MM.1S (cell line): ENCODE results near the gene RASGEF1C.

Experiments
- DNase-seq: peaks from one replicate; pipeline ENCODE4 v3.0.0-alpha.2; 2015
- H2AFZ ChIP-seq: fragments of 300-600 bp; sonication (generic); 2 replicates; pipeline ENCODE4 v1.6.0; 2016; ENCODE audit warnings: antibody characterized with exemption, low read length
- H3F3A ChIP-seq: fragments of 300-600 bp; sonication (generic); 2 replicates; pipeline ENCODE4 v1.6.1; 2016; ENCODE audit warnings: mild to moderate bottlenecking, antibody characterized with exemption, low read length, moderate library complexity, mixed read lengths; ENCODE audit not compliant: insufficient read depth
- H3K27ac ChIP-seq: fragments of 300-600 bp; sonication (generic); 2 replicates; pipeline ENCODE4 v1.5.1; 2016; ENCODE audit warnings: mild to moderate bottlenecking, low read length
- H3K27me3 ChIP-seq: fragments of 300-600 bp; sonication (generic); replicated peaks from 2 replicates; pipeline ENCODE4 v1.6.0; 2016; ENCODE audit warnings: low read length; ENCODE audit not compliant: insufficient read depth
- H3K36me3 ChIP-seq: fragments of 300-600 bp; sonication (generic); replicated peaks from 2 replicates; pipeline ENCODE4 v1.6.1; 2016; ENCODE audit warnings: mild to moderate bottlenecking, low read length, mixed read lengths; ENCODE audit not compliant: insufficient read depth
- H3K4me1 ChIP-seq: fragments of 300-600 bp; sonication (generic); 2 replicates; pipeline ENCODE4 v1.6.1; 2016; ENCODE audit warnings: low read length, mixed read lengths
- H3K4me2 ChIP-seq: fragments of 300-600 bp; sonication (generic); 2 replicates; pipeline ENCODE4 v1.6.0; 2016; ENCODE audit warnings: low read depth, low read length
- H3K4me3 ChIP-seq: fragments of 300-600 bp; sonication (generic); 2 replicates; pipeline ENCODE4 v1.5.1; 2016; ENCODE audit warnings: low read length, mixed read lengths
- H3K79me2 ChIP-seq: fragments of 300-600 bp; sonication (generic); 2 replicates; pipeline ENCODE4 v1.6.1; 2016; ENCODE audit warnings: mixed run types, low read length, mixed read lengths
- H3K9ac ChIP-seq: fragments of 300-600 bp; sonication (generic); 2 replicates; pipeline ENCODE4 v1.6.1; 2016; ENCODE audit warnings: low read length, mixed read lengths
- H3K9me2 ChIP-seq: fragments of 300-600 bp; sonication (generic); replicated peaks from 2 replicates; pipeline ENCODE4 v1.6.1; 2016; ENCODE audit warnings: mild to moderate bottlenecking, low read length, mixed read lengths; ENCODE audit not compliant: insufficient read depth
- H3K9me3 ChIP-seq: fragments of 300-600 bp; sonication (generic); replicated peaks from 2 replicates; pipeline ENCODE4 v1.6.1; 2016; ENCODE audit warnings: mild to moderate bottlenecking, low read length, mixed read lengths; ENCODE audit not compliant: insufficient read depth
- H4K20me1 ChIP-seq: fragments of 300-600 bp; sonication (generic); 2 replicates; pipeline ENCODE4 v1.6.1; 2016; ENCODE audit warnings: mild to moderate bottlenecking, low read length, moderate library complexity, mixed read lengths; ENCODE audit not compliant: insufficient read depth
- EZH2 ChIP-seq: fragments of 300-600 bp; sonication (generic); optimal IDR thresholded peaks from 2 replicates; pipeline ENCODE3; 2017; ENCODE audit warnings: low read depth, mild to moderate bottlenecking, antibody characterized with exemption, low read length, mixed read lengths
- EZH2phosphoT487 ChIP-seq: fragments of 300-600 bp; sonication (generic); IDR thresholded peaks from 2 replicates; pipeline ENCODE4 v1.6.1; 2018; ENCODE audit warnings: antibody characterized with exemption, low read length
- TF ChIP-seq, protein P1 (sequence below): fragments of 300-600 bp; sonication (generic); IDR thresholded peaks from 2 replicates; pipeline ENCODE4 v1.5.1; 2016; ENCODE audit warnings: antibody characterized with exemption, low read length, mixed read lengths

The RASGEF1C gene

DNA sequence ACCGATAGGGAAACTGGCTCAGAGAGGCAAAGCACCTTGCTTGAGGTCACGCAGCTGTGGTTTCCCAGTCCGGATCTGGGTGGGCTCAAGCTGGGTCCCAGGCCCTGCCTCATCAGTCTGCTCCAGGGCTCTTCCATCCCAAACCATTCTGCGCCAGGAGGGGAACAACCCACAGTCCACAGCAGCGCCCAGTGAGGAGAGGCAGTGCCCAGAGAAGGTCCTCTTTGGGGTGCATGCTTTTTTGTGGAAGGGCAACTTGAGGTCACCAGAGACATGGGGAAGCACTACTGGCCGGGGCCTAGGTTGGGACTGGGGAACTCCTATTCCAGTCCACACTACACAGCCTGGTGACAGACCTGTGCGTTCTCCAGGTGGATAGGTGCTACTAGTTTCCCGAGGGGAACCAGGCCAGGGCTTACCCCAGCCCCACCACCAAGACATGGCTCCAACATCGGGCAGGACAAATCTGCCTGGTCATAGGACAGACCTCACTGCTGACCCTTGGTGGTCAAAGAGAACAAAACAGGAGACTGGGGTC is 75.0 kb downstream of the RASGEF1C start:
- no peak overlapping the region for H2AFZ ChIP-seq
- no peaks in the 10 kb centered on the region for H3K79me2 ChIP-seq
- no peaks in the 10 kb centered on the region for H3K9me2 ChIP-seq
- no peaks in the 10 kb centered on the region for H3K9me3 ChIP-seq
- TF ChIP-seq EZH2 = no peak
- TF ChIP-seq, protein P1, sequence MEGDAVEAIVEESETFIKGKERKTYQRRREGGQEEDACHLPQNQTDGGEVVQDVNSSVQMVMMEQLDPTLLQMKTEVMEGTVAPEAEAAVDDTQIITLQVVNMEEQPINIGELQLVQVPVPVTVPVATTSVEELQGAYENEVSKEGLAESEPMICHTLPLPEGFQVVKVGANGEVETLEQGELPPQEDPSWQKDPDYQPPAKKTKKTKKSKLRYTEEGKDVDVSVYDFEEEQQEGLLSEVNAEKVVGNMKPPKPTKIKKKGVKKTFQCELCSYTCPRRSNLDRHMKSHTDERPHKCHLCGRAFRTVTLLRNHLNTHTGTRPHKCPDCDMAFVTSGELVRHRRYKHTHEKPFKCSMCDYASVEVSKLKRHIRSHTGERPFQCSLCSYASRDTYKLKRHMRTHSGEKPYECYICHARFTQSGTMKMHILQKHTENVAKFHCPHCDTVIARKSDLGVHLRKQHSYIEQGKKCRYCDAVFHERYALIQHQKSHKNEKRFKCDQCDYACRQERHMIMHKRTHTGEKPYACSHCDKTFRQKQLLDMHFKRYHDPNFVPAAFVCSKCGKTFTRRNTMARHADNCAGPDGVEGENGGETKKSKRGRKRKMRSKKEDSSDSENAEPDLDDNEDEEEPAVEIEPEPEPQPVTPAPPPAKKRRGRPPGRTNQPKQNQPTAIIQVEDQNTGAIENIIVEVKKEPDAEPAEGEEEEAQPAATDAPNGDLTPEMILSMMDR = no peak
- H3K9ac ChIP-seq = no peak overlapping the region
- no peak overlapping the region for H3K4me2 ChIP-seq
- H4K20me1 ChIP-seq = no peaks in the 10 kb centered on the region
- no peaks in the 10 kb centered on the region for H3K36me3 ChIP-seq
- H3K4me1 ChIP-seq = no peaks in the 10 kb centered on the region
- H3K27ac ChIP-seq = no peak overlapping the region
- no peak overlapping the region for H3K4me3 ChIP-seq
- no peaks in the 10 kb centered on the region for H3F3A ChIP-seq
- no peak for DNase-seq
- peaks cover 47% of the 10 kb centered on the region for H3K27me3 ChIP-seq

DNA sequence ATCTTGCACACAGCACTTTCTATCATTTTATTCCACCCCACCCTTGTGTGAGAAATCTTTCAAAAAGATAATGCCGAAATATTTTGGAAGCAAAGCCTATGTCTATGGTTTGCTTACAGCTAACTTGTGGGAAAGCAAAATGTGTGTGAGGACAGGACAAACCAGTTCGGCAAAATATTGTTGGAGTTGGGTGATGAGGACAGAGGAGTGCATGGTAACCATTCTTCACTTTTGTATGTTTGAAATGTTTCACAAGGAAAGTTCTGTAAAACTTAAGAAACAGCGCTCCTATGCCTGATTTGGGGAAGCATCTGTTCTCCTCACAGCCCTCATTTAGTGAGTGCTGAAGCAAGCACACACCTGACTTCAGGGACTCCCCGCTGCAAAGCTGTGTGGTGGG is 75.5 kb downstream of the RASGEF1C start:
- H3K4me1 ChIP-seq = no peaks in the 10 kb centered on the region
- H3K9ac ChIP-seq = no peak overlapping the region
- no peaks in the 10 kb centered on the region for H3F3A ChIP-seq
- no peaks in the 10 kb centered on the region for H3K9me3 ChIP-seq
- TF ChIP-seq EZH2phosphoT487 (no peak), EZH2 (no peak)
- TF ChIP-seq, protein P1 = no peak
- no peaks in the 10 kb centered on the region for H3K79me2 ChIP-seq
- H3K36me3 ChIP-seq = no peaks in the 10 kb centered on the region
- no peaks in the 10 kb centered on the region for H4K20me1 ChIP-seq
- no peak for DNase-seq
- no peak overlapping the region for H3K4me2 ChIP-seq
- no peaks in the 10 kb centered on the region for H3K9me2 ChIP-seq
- H3K27me3 ChIP-seq = peaks cover 49% of the 10 kb centered on the region
- H2AFZ ChIP-seq = no peak overlapping the region
- no peak overlapping the region for H3K27ac ChIP-seq
- H3K4me3 ChIP-seq = no peak overlapping the region

GRCh38 chr5:180133060-180133459 is 76.0 kb downstream of the RASGEF1C start:
- Histone ChIP-seq H2AFZ (no peak overlapping the region), H3K36me3 (no peaks in the 10 kb centered on the region), H3K9me2 (no peaks in the 10 kb centered on the region), H3K4me1 (no peaks in the 10 kb centered on the region), H3K27ac (no peak overlapping the region), H3K9me3 (no peaks in the 10 kb centered on the region), H3K27me3 (peaks cover 54% of the 10 kb centered on the region), H3K4me3 (no peak overlapping the region), H3F3A (no peaks in the 10 kb centered on the region), H3K4me2 (no peak overlapping the region), H3K9ac (no peak overlapping the region), H4K20me1 (no peaks in the 10 kb centered on the region), H3K79me2 (no peaks in the 10 kb centered on the region)
- TF ChIP-seq EZH2phosphoT487 = no peak
- no peak for DNase-seq

DNA sequence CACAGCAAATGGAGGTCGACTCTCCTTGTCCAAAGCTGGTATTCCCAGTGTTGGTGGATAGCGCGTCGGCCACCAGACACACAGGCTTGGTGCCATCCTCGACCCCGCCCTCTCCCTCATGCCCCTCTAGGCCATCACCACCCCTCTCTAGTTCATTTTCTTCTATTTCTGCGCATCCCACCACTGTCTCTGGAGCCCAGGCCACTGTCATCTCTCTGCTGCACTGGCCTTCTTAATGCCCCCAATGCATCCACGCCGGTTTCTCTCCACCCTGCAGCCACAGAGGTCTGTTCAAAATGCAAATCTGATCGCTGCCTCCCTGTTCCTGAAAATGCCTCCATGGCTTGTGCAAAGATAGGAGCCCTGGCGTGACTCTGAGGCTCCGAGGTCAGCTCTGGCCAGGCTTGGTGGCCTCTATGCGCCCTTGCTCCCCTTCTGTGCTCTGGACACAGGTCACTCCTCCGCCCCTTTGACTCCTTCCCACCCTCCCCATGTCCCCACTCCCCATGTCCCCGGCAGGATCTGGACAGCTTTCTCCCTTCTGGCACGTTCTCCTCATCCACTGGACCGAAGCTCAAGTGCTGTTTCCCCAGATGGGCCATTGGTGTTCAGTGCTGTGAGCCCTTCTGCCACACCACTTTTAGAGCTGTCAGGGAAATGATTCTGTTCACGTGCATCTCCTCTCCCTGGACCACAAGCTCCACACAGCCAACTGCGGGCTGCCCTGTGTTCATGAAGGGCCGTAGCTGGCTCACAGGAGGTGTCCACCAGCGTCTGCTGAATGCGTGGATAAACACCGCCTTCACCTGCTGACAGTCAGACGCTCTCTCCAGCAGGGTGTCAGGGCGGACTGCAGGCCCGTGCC is 77.9 kb downstream of the RASGEF1C start:
- Histone ChIP-seq H4K20me1 (no peaks in the 10 kb centered on the region), H3K9me2 (no peaks in the 10 kb centered on the region), H3K4me3 (no peak overlapping the region), H3F3A (no peaks in the 10 kb centered on the region), H3K4me2 (no peak overlapping the region), H3K79me2 (no peaks in the 10 kb centered on the region), H3K9ac (no peak overlapping the region), H3K27ac (no peak overlapping the region), H3K27me3 (peaks cover 64% of the 10 kb centered on the region), H3K4me1 (no peaks in the 10 kb centered on the region), H3K36me3 (no peaks in the 10 kb centered on the region), H2AFZ (no peak overlapping the region), H3K9me3 (no peaks in the 10 kb centered on the region)
- TF ChIP-seq EZH2phosphoT487 = no peak
- no peak for TF ChIP-seq EZH2
- TF ChIP-seq, protein P1 = no peak
- DNase-seq = no peak
